ENCODE data around the gene CLIC3. TPM values are rescaled to one million over a fixed set of nuclear protein-coding genes. Genes with fewer than 3 reads are reported as not detected.

Gene CLIC3
- total RNA-seq, 2 experiments from 2014 or later, result not detected

- Mint-ChIP-seq H3K4me1 (peaks cover 19% of the 10 kb centered on the region), H3K27me3 (no peaks in the 10 kb centered on the region), H3K36me3 (ENCODE audit: low read depth) (no peaks in the 10 kb centered on the region), H3K9me3 (ENCODE audit: low read depth) (peaks cover 3% of the 10 kb centered on the region), H3K27ac (no peak overlapping the region), H3K4me3 (no peak overlapping the region)
- intact Hi-C loops (cut with DNase I, micrococcal nuclease), result no loop called here
- ATAC-seq (no peak), DNase-seq (no peak)
- ChIA-PET CTCF (interaction anchor here (0.6 kb wide), 1 partner anchor 15 kb away, joined by 3 read pairs; no protein-coding TSS in a partner anchor), POLR2A (no interaction called here)
Measured at GRCh38 chr9:136960938-136961275, 35.5 kb downstream of the CLIC3 start.

- Mint-ChIP-seq H3K27me3 (no peaks in the 10 kb centered on the region), H3K36me3 (ENCODE audit: low read depth) (no peaks in the 10 kb centered on the region), H3K9me3 (ENCODE audit: low read depth) (peaks cover 3% of the 10 kb centered on the region), H3K4me3 (no peak overlapping the region), H3K27ac (no peak overlapping the region), H3K4me1 (peaks cover 14% of the 10 kb centered on the region)
- ChIA-PET POLR2A (interaction anchor here (0.6 to 0.7 kb wide), 3 partner anchors 64 to 574 kb away, joined by 4 to 7 read pairs (median 5); no protein-coding TSS in a partner anchor), CTCF (interaction anchor here (0.6 to 0.8 kb wide), 2 partner anchors 15 to 74 kb away, joined by 3 to 4 read pairs; no protein-coding TSS in a partner anchor)
- no peak for DNase-seq
- intact Hi-C loops (cut with DNase I, micrococcal nuclease), result no loop called here
- ATAC-seq, result no peak
Measured at GRCh38 chr9:136960212-136960937, 36.0 kb downstream of the CLIC3 start.

GRCh38 chr9:136958898-136959850 is 37.2 kb downstream of the CLIC3 start:
- no peaks in the 10 kb centered on the region for H3K36me3 Mint-ChIP-seq (ENCODE audit: low read depth)
- ChIA-PET POLR2A (no interaction called here), CTCF (interaction anchor here (0.6 to 0.8 kb wide), 2 partner anchors 76 to 146 kb away, joined by 3 to 4 read pairs; no protein-coding TSS in a partner anchor)

GRCh38 chr9:136958473-136958872 is 37.9 kb downstream of the CLIC3 start:
- Mint-ChIP-seq H3K9me3 (ENCODE audit: low read depth) (peaks cover 3% of the 10 kb centered on the region), H3K4me3 (no peak overlapping the region), H3K27ac (no peak overlapping the region), H3K27me3 (no peaks in the 10 kb centered on the region), H3K36me3 (ENCODE audit: low read depth) (no peaks in the 10 kb centered on the region), H3K4me1 (peaks cover 9% of the 10 kb centered on the region)
- CTCF ChIA-PET, result interaction anchor here (0.6 kb wide), 1 partner anchor 146 kb away, joined by 3 read pairs; no protein-coding TSS in a partner anchor
- ATAC-seq (no peak), DNase-seq (no peak)
- POLR2A ChIA-PET, result no interaction called here
- intact Hi-C loops (cut with DNase I, micrococcal nuclease), result no loop called here

More at GRCh38 chr9:136958898-136959850, 37.2 kb downstream of the CLIC3 start:
- intact Hi-C loops (cut with DNase I, micrococcal nuclease), result no loop called here
- Mint-ChIP-seq H3K27me3 (no peaks in the 10 kb centered on the region), H3K9me3 (ENCODE audit: low read depth) (peaks cover 3% of the 10 kb centered on the region), H3K4me1 (peaks cover 9% of the 10 kb centered on the region), H3K27ac (no peak overlapping the region), H3K4me3 (no peak overlapping the region)
- ATAC-seq (no peak), DNase-seq (no peak)

- DNase-seq (no peak), ATAC-seq (no peak)
- Mint-ChIP-seq H3K27ac (no peak overlapping the region), H3K27me3 (no peaks in the 10 kb centered on the region), H3K4me1 (peaks cover 7% of the 10 kb centered on the region), H3K9me3 (ENCODE audit: low read depth) (peaks cover 3% of the 10 kb centered on the region), H3K4me3 (no peak overlapping the region), H3K36me3 (ENCODE audit: low read depth) (no peaks in the 10 kb centered on the region)
- CTCF ChIA-PET, result no interaction called here
- POLR2A ChIA-PET, result no interaction called here
- intact Hi-C loops (cut with DNase I, micrococcal nuclease), result no loop called here
Measured at GRCh38 chr9:136957901-136958300, 38.5 kb downstream of the CLIC3 start.

- CTCF ChIA-PET, result no interaction called here
- POLR2A ChIA-PET, result no interaction called here
- Mint-ChIP-seq H3K4me3 (no peak overlapping the region), H3K36me3 (ENCODE audit: low read depth) (no peaks in the 10 kb centered on the region), H3K27me3 (no peaks in the 10 kb centered on the region), H3K9me3 (ENCODE audit: low read depth) (peaks cover 3% of the 10 kb centered on the region), H3K4me1 (peaks cover 5% of the 10 kb centered on the region), H3K27ac (no peak overlapping the region)
- no peak for DNase-seq
- intact Hi-C loops (cut with DNase I, micrococcal nuclease), result no loop called here
- no peak for ATAC-seq
Measured at GRCh38 chr9:136957461-136957860, 38.9 kb downstream of the CLIC3 start.

- H3K4me3 Mint-ChIP-seq, result no peak overlapping the region
- ChIA-PET POLR2A (no interaction called here), CTCF (no interaction called here)
- DNase-seq (no peak), ATAC-seq (no peak)
- H3K27ac Mint-ChIP-seq, result no peak overlapping the region
- intact Hi-C loops (cut with DNase I, micrococcal nuclease), result no loop called here
- H3K36me3 Mint-ChIP-seq (ENCODE audit: low read depth), result no peaks in the 10 kb centered on the region
- H3K4me1 Mint-ChIP-seq, result peaks cover 5% of the 10 kb centered on the region
- peaks cover 3% of the 10 kb centered on the region for H3K9me3 Mint-ChIP-seq (ENCODE audit: low read depth)
- no peaks in the 10 kb centered on the region for H3K27me3 Mint-ChIP-seq
Measured at GRCh38 chr9:136956604-136957003, 39.8 kb downstream of the CLIC3 start.

- ChIA-PET CTCF (no interaction called here), POLR2A (no interaction called here)
- Mint-ChIP-seq H3K4me3 (no peak overlapping the region), H3K27me3 (no peaks in the 10 kb centered on the region), H3K9me3 (ENCODE audit: low read depth) (peaks cover 3% of the 10 kb centered on the region), H3K27ac (no peak overlapping the region), H3K36me3 (ENCODE audit: low read depth) (no peaks in the 10 kb centered on the region), H3K4me1 (peaks cover 5% of the 10 kb centered on the region)
- ATAC-seq (no peak), DNase-seq (no peak)
- intact Hi-C loops (cut with DNase I, micrococcal nuclease), result no loop called here
Measured at GRCh38 chr9:136955943-136956335, 40.4 kb downstream of the CLIC3 start.

GRCh38 chr9:136955202-136955942 is 41.0 kb downstream of the CLIC3 start:
- H3K9me3 Mint-ChIP-seq (ENCODE audit: low read depth), result peaks cover 3% of the 10 kb centered on the region
- no peaks in the 10 kb centered on the region for H3K36me3 Mint-ChIP-seq (ENCODE audit: low read depth)
- POLR2A ChIA-PET, result no interaction called here
- intact Hi-C loops (cut with DNase I, micrococcal nuclease), result no loop called here
- CTCF ChIA-PET, result interaction anchor here (0.7 kb wide), 1 partner anchor 122 kb away, joined by 4 read pairs; no protein-coding TSS in a partner anchor
- no peaks in the 10 kb centered on the region for H3K27me3 Mint-ChIP-seq
- DNase-seq, result no peak
- H3K4me1 Mint-ChIP-seq, result peaks cover 4% of the 10 kb centered on the region
- no peak overlapping the region for H3K27ac Mint-ChIP-seq
- no peak for ATAC-seq
- no peak overlapping the region for H3K4me3 Mint-ChIP-seq

- H3K36me3 Mint-ChIP-seq (ENCODE audit: low read depth), result no peaks in the 10 kb centered on the region
- ATAC-seq (no peak), DNase-seq (no peak)
- ChIA-PET POLR2A (no interaction called here), CTCF (interaction anchor here (0.7 to 1.3 kb wide), 2 partner anchors 70 to 121 kb away, joined by 4 read pairs; no protein-coding TSS in a partner anchor)
- intact Hi-C loops (cut with DNase I, micrococcal nuclease), result loop anchor here in 1 of 2 experiments (5.0 kb wide), 1 partner anchor 38 kb away; the partner anchor contains the start of gene PAXX
- no peaks in the 10 kb centered on the region for H3K4me1 Mint-ChIP-seq
- H3K27ac Mint-ChIP-seq, result no peak overlapping the region
- peaks cover 3% of the 10 kb centered on the region for H3K9me3 Mint-ChIP-seq (ENCODE audit: low read depth)
- H3K4me3 Mint-ChIP-seq, result no peak overlapping the region
- no peaks in the 10 kb centered on the region for H3K27me3 Mint-ChIP-seq
Measured at GRCh38 chr9:136954270-136955083, 41.9 kb downstream of the CLIC3 start.

Data from activated CD4-positive, alpha-beta T cell treated with anti-CD3 and anti-CD28 coated beads for 36 hours (primary cell).